Measurements from ENCODE around the gene ABHD11.
"Not testable (repeated sequence)": the region's sequence is repeated elsewhere in the genome, so short reads cannot be mapped to it uniquely, and the experiment has no call there.

DNA sequence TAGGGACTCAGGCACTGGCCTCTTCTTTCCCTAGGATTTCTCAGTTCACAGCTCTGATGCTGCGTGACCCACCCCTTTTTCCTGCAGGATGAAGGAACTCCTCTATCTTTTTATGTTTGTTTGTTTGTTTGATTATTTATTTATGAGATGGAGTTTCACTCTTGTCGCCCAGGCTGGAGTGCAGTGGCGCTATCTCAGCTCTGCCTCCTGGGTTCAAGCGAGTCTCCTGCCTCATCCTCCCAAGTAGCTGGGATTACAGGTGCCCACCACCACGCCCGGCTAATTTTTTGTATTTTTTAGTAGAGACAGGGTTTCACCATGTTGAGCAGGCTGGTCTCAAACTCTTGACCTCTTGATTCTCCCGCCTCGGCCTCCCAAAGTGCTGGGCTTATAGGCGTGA is 18.2 kb downstream of the ABHD11 start:
- not testable (repeated sequence) for TF ChIP-seq YY1 (IDR thresholded peaks at IDR 0.05; ENCODE audit: borderline replicate concordance in 1 of 3, control insufficient read depth in 1 of 3, extremely low read depth in 1 of 3, insufficient read depth in 3 of 3, insufficient read length in 1 of 3, insufficient replicate concordance in 2 of 3, low read depth in 1 of 3, low read length in 2 of 3); CC2D1A (IDR thresholded peaks at IDR 0.05); EZH2 (IDR thresholded peaks at IDR 0.05; ENCODE audit: borderline replicate concordance, low read depth, low read length); LCOR (CRISPR knock-in tag; IDR thresholded peaks at IDR 0.05); RAD21 (CRISPR knock-in tag; conservative IDR thresholded peaks at IDR 0.05 in 1 of 2, IDR thresholded peaks at IDR 0.05 in 1 of 2)

Data from K562 (cell line).